Measurements from ENCODE around the gene MCRIP2.

The MCRIP2 gene

DNA sequence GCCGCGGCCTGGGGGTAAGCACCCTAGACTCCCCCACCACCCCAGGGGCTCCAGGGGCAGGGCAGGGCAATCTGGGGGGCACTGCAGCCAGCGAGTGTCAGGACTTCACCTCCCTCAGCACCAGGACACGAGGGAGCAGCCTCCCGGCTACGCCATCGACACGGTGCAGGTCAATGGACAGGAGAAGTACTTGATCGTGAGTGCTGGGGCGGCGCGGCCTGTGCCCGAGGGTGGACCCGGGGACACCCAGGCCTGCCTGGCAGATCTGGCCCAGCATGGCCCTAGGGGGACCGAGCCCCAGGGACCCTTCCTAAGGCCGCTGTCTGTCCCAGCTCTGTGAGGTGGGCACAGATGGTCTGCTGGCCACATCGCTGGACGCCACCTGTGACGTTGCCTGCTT is 30.7 kb downstream of the MCRIP2 start:
- no peak for DNase-seq

DNA sequence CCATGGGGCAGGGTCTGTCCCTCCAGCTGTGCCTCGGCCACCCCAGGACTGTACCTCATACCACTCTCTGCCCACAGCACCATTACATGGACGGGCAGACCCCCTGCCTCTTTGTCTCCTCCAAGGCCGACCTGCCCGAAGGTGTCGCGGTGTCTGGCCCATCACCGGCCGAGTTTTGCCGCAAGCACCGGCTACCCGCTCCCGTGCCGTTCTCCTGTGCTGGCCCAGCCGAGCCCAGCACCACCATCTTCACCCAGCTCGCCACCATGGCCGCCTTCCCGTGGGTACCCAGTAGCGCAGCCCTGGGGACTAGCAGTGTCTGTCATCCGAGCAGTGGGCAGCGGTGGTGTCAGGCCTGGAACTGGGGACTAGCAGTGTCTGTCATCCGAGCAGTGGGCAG is 31.2 kb downstream of the MCRIP2 start:
- DNase-seq = no peak

- no peak for DNase-seq
Observed at GRCh38 chr16:673399-673991, 31.9 kb downstream of the MCRIP2 start.

GRCh38 chr16:674214-674881 is 32.7 kb downstream of the MCRIP2 start:
- no peak for DNase-seq

DNA sequence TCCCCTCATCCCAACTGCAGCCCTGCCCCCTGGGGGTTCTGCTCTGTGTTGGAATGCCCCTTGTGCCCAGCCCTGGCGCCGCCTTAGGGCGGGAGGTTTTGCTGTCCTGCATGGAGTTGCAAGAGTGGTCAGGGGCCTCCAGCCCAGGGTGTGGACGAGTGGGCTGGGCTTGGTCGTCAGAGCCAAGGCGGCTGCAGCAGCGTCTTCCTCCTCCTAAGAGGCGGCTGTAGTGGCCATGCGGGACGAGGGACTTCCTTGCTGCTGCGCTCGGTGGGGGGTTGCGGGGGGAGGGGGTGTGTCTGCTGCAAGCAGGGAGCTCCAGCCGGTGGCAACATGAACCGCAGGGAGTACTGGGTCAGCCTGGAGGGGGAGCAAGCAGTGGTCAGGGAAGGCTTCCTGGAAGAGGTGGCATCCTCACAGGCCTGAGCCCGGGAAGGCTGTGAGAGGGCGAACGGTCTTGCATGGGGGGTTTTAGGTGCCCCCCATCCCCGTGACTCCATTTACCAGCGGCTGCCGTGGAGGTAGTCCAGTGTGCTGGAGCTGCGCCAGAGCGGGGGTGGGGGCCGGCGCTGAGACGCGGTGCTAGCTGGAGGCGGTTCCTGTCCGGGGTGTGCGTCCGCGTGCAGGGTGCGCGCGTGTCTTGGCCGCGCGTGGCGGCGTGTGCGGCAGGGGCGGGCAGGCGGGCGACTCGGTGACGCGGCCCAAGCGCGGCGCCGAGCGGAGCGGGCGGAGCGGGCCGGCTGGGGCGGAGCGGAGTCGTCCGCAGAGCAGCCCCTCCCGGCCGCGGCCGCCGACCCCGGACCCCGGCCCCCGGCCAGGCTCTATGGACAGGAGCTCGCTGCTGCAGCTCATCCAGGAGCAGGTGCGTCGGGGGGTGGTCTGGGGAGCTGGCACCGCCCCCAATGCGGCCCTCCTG is 33.6 kb downstream of the MCRIP2 start, which contains the start of gene RHBDL1:
TSS of gene RHBDL1 (plus strand) at position 704 of the 916 bp plus-strand sequence. CDS start at position 824, 120 bp downstream.
- DNase-seq = no peak

DNA sequence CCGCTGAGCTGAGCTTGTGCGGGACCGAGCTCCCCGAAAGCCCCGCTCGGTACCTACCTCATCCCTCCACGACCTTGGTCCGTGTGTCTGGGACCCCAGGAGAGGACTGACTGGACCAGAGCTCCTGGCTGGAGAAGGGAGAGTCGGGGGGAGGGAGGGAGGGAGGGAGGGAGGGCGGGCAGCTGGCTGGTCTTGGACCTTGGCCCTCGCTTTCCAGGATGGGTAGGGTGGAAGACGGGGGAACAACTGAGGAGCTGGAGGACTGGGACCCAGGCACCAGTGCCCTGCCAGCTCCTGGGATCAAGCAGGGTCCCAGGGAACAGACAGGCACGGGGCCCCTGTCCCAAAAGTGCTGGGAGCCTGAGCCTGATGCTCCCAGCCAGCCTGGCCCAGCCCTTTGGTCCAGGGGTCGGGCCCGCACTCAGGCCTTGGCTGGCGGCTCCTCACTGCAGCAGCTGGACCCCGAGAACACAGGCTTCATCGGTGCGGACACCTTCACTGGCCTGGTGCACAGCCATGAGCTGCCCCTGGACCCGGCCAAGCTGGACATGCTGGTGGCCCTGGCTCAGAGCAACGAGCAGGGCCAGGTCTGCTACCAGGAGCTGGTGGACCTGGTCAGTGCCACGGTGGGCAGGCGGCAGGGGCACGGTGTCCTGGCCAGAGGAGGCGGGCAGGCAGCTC is 34.4 kb downstream of the MCRIP2 start:
- DNase-seq = no peak

GRCh38 chr16:676565-676902 is 34.9 kb downstream of the MCRIP2 start:
- no peak for DNase-seq

DNA sequence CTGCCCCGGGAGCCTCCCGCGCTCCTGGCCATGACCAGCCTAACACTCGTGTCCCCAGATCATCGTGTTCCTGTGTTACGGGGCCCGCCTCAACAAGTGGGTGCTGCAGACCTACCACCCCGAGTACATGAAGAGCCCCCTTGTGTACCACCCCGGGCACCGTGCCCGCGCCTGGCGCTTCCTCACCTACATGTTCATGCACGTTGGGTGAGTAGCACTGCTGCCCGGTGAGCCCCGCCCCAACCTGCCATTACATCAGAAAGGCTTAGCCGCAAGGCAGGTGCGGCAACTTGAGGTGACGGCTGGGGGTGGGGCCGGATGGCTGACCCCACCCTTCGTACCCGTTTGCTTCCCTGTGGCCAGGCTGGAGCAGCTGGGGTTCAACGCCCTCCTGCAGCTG is 35.3 kb downstream of the MCRIP2 start:
- DNase-seq = no peak

- no peak for DNase-seq
Observed at GRCh38 chr16:677316-678190, 35.9 kb downstream of the MCRIP2 start.

GRCh38 chr16:678209-678857 is 36.7 kb downstream of the MCRIP2 start:
- DNase-seq = no peak

DNA sequence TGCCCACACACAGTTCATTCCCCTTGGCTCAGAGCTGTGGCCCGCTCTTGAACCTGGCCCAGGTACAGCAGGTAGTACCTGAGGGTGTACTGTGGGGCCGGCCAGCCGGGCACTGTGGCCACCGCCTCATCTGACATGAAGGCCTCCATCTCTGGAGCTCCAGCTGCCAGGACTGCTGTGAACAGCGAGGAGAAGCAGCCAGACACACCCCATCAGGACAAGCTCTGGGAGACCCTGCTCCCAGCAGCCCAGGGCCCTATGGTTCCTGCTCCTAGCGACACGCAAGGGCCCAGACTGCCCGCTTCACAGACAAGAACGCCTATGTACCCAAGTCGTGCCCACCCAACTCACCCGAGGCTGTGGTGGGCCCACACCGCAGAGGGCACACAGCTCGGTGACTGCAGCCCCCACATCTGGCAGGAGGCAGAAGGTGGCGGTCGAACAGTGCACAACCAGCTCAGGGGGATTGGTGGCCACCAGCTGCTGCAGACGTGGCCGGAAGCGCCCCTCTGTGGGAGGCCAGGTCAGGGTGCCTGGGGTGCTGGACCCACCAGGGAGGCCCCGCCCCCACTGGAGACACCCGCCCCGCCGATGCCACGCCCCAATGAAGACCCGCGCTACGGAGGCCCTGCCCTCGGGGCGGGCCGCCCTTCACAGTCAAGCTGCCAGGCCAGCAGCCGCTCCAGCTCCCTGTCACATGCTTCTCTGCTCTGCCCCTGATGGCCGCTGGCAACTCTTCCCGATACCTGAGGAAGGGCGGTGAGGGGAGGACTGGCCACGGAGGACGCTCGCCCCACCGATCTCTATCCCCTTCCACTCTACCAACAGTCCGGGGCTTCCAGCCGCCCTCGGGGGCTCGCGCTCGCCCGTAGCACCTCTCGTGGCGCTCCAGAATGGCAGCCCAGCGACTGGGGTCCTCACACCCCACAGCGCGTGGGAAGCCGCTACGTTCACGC is 37.5 kb downstream of the MCRIP2 start:
- peak; percentile 35 for DNase-seq

- DNase-seq = peak; percentile 91
Observed at GRCh38 chr16:679814-680624, 38.4 kb downstream of the MCRIP2 start, which contains the start of gene STUB1. Gene STUB1, plus strand, starts transcription at chr16:680410. Its CDS starts 116 bp downstream, at chr16:680526.

DNA sequence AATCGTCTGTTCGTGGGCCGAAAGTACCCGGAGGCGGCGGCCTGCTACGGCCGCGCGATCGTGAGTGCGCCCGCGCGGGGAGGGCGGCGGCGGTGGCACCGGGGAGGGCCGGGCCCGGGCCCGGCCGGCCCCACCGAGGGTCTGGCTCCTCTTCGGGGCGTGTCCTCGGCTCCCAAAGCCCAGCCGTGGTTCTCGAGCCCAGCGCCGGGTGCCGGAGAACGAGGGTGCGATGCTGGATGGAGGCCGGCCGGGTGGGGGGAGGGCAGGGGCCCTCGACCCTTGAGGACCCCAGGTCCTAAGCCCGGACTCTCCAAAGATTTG is 39.0 kb downstream of the MCRIP2 start:
- no peak for DNase-seq

DNA sequence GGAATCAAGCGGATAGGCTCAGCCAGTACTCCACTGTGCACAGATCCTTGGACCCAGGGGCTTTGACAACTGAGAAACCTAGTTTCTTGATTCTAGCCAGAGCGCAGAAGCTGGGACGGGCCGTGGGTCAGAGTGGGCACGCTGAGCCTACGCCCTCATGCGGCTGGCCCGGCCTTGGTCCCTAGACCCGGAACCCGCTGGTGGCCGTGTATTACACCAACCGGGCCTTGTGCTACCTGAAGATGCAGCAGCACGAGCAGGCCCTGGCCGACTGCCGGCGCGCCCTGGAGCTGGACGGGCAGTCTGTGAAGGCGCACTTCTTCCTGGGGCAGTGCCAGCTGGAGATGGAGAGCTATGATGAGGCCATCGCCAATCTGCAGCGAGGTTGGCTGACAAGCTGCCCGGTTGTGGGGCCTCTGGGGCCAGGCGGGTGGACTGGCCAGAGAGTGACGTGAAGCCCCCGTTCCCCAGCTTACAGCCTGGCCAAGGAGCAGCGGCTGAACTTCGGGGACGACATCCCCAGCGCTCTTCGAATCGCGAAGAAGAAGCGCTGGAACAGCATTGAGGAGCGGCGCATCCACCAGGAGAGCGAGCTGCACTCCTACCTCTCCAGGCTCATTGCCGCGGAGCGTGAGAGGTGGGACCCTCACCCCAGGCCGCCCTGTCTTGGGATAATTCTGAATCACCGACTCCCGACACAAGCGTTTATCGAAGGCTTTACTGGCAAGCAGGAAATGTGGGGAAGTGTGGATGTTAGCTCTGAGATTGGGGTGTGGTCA is 39.5 kb downstream of the MCRIP2 start:
- DNase-seq = no peak

DNA sequence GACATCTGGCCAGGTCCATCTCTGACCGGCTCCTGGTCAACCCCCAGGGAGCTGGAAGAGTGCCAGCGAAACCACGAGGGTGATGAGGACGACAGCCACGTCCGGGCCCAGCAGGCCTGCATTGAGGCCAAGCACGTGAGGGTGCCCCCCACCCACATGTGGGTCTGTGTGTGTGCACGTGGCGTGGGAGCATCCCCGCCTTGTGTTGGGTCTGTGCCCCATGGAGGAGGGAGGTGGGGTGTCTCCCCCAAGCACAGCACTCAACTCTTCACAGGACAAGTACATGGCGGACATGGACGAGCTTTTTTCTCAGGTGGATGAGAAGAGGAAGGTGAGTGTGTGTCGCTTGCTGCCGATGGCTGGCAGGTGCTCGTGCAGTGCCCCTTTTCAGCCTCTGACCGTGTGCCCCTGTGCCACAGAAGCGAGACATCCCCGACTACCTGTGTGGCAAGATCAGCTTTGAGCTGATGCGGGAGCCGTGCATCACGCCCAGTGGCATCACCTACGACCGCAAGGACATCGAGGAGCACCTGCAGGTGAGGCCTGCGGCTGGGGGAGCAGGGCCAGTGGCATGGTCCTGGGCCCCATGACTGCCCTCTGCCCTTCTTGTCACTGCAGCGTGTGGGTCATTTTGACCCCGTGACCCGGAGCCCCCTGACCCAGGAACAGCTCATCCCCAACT is 40.3 kb downstream of the MCRIP2 start:
- DNase-seq = no peak

GRCh38 chr16:682493-683395 is 41.1 kb downstream of the MCRIP2 start:
- no peak for DNase-seq
